T-helper 2 cell treated with Interferon-gamma antibody and Interleukin-4, amounts not matched to agents 5 μg/mL and 100 μg/mL, for 36 hours (primary cell): ENCODE measurements around the gene SPATA2L.
A peak's percentile ranks its signal among the peaks of the same experiment; 100 is the strongest.

Source experiments
- DNase-seq: peaks from one replicate; pipeline ENCODE4 v3.0.0; 2021; ENCODE audit warnings: low spot score
- H3K27ac Mint-ChIP-seq: one replicate; pipeline ENCODE4 v1.8.0; 2021; ENCODE audit warnings: mild to moderate bottlenecking, mixed read lengths
- H3K27me3 Mint-ChIP-seq: one replicate; pipeline ENCODE4 v1.8.0; 2021; ENCODE audit warnings: low read depth, mixed read lengths
- H3K36me3 Mint-ChIP-seq: one replicate; pipeline ENCODE4 v1.8.0; 2021; ENCODE audit warnings: low read depth, mixed read lengths
- H3K4me1 Mint-ChIP-seq: one replicate; pipeline ENCODE4 v1.8.0; 2021; ENCODE audit warnings: low read depth, mixed read lengths
- H3K4me3 Mint-ChIP-seq: one replicate; pipeline ENCODE4 v1.8.0; 2022; ENCODE audit warnings: mild to moderate bottlenecking, moderate library complexity, mixed read lengths
- H3K9me3 Mint-ChIP-seq: one replicate; pipeline ENCODE4 v1.8.0; 2021; ENCODE audit warnings: mixed read lengths

SPATA2L gene

GRCh38 chr16:89733792-89734191 is 32.3 kb upstream of the SPATA2L start:
- H3K27me3 Mint-ChIP-seq, result no peaks in the 10 kb centered on the region
- H3K4me1 Mint-ChIP-seq, result peaks cover 19% of the 10 kb centered on the region
- peaks cover 87% of the 10 kb centered on the region for H3K36me3 Mint-ChIP-seq
- H3K9me3 Mint-ChIP-seq, result no peaks in the 10 kb centered on the region
- no peak for DNase-seq
- no peak overlapping the region for H3K4me3 Mint-ChIP-seq
- no peak overlapping the region for H3K27ac Mint-ChIP-seq

DNA sequence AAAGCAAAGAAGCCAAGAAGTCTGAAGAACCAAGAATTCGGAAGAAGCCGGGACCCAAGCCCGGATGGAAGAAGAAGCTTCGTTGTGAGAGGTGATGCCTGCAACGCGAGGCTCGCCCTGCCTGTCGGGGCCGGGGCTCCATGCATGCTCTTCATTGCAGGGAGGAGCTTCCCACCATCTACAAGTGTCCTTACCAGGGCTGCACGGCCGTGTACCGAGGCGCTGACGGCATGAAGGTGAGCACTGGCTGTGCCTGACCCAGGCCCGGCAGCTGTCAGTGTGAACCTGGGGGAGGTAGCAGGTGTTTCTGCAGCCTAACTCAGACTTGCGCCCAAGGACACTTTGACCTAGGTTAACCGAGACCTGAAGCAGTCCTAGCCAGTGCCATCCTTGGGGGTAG is 31.8 kb upstream of the SPATA2L start:
- no peak for DNase-seq
- Mint-ChIP-seq H3K4me3 (no peak overlapping the region), H3K36me3 (peaks cover 84% of the 10 kb centered on the region), H3K27ac (no peak overlapping the region), H3K27me3 (no peaks in the 10 kb centered on the region), H3K4me1 (peaks cover 19% of the 10 kb centered on the region), H3K9me3 (no peaks in the 10 kb centered on the region)

DNA sequence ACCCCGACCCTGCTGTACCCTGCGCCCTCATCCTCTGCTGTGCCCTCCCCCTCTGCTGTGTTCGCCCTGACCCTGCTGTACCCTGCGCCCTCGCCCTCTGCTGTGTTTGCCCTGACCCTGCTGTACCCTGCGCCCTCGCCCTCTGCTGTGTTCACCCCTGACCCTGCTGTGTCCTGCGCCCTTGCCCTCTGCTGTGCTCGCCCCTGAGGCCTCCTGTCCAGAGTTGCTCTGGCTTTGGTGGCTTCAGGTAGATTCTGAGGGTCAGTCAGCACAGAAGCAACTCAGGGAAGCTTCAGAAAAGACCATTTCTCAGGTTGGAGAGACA is 31.4 kb upstream of the SPATA2L start:
- H3K9me3 Mint-ChIP-seq, result no peaks in the 10 kb centered on the region
- peaks cover 18% of the 10 kb centered on the region for H3K4me1 Mint-ChIP-seq
- no peak for DNase-seq
- peaks cover 80% of the 10 kb centered on the region for H3K36me3 Mint-ChIP-seq
- no peaks in the 10 kb centered on the region for H3K27me3 Mint-ChIP-seq
- H3K4me3 Mint-ChIP-seq, result no peak overlapping the region
- peak overlapping the region; percentile 41 for H3K27ac Mint-ChIP-seq

DNA sequence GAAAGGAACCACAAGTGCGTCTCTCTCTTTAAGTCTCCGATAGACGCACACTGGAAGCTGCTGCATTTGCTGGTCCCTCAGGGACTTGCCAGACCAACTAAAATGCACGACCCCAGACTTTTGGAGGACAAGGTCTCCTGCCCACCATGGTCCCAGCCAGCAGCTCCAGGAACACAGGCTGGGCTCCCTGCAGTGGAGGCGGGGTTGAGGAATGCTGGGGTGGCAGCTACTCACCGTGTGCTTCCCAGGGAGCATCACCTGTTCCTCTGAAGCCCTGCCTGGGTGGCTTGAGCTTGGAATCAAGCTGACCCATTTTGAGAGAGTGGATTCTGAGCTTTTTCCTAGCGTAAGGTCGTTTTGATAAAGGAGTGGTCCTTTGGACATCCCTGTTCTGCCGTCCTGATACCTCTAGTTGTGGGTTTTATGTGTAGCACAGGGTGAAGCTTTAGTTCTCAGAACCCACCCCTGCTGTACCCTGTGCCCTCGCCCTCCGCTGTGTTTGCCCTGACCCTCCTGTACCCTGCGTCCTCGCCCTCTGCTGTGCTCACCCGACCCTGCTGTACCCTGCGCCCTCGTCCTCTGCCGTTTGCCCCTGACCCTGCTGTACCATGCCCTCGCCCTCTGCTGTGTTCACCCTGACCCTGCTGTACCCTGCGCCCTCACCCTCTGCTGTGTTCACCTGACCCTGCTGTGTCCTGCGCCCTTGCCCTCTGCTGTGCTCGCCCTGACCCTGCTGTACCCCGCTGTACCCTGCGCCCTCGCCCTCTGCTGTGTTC is 30.8 kb upstream of the SPATA2L start:
- DNase-seq, result no peak
- no peaks in the 10 kb centered on the region for H3K9me3 Mint-ChIP-seq
- peak overlapping the region; percentile 52 for H3K27ac Mint-ChIP-seq
- peaks cover 13% of the 10 kb centered on the region for H3K4me1 Mint-ChIP-seq
- no peak overlapping the region for H3K4me3 Mint-ChIP-seq
- peaks cover 80% of the 10 kb centered on the region for H3K36me3 Mint-ChIP-seq
- H3K27me3 Mint-ChIP-seq, result no peaks in the 10 kb centered on the region

- Mint-ChIP-seq H3K36me3 (peaks cover 71% of the 10 kb centered on the region), H3K27ac (no peak overlapping the region), H3K4me1 (peaks cover 11% of the 10 kb centered on the region), H3K4me3 (no peak overlapping the region), H3K9me3 (no peaks in the 10 kb centered on the region), H3K27me3 (no peaks in the 10 kb centered on the region)
- DNase-seq, result no peak
Observed at GRCh38 chr16:89730610-89731234, 29.2 kb upstream of the SPATA2L start.

DNA sequence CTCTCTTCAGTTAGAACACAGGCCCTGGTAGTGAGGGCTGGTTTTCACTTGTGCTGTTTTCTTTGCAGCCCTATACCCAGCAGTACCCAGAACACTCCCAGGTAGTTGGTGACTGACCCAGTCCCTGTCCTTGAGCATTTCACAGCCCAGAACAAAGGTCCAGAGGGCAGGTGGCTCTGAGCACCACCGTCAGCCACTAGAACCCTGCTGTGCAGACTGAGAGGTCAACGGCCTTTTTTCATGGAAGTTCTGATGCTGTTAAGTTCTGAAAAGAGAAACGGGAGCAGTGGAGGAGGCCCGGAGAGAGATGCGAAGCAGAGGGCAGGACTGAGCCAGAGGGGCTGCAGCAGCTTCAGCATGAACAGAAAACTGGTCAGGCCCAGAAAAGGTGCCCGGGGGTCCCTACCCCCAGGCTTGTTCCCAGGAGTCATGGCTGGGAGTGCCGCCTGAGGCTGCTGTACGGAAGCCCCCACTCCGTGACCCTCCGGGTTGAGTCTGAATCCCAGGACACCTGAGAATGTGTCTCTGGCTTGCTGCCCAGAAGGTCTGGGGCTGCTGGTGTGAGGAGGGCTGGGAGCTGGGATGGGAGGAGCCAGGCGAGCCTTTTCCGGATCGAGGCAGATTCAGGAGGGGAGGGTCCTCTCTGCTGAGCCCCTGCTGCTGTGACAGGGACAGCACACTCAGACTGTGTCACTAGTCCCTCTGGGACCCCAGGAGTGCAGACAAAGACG is 28.5 kb upstream of the SPATA2L start:
- Mint-ChIP-seq H3K27me3 (no peaks in the 10 kb centered on the region), H3K9me3 (no peaks in the 10 kb centered on the region), H3K4me1 (peaks cover 11% of the 10 kb centered on the region), H3K36me3 (peaks cover 65% of the 10 kb centered on the region), H3K4me3 (no peak overlapping the region), H3K27ac (no peak overlapping the region)
- no peak for DNase-seq

- Mint-ChIP-seq H3K27me3 (no peaks in the 10 kb centered on the region), H3K9me3 (no peaks in the 10 kb centered on the region), H3K4me1 (peaks cover 9% of the 10 kb centered on the region), H3K27ac (no peak overlapping the region), H3K36me3 (peaks cover 62% of the 10 kb centered on the region), H3K4me3 (no peak overlapping the region)
- no peak for DNase-seq
Observed at GRCh38 chr16:89729293-89729692, 27.8 kb upstream of the SPATA2L start.

- Mint-ChIP-seq H3K27ac (no peak overlapping the region), H3K4me3 (no peak overlapping the region), H3K36me3 (peaks cover 59% of the 10 kb centered on the region), H3K4me1 (peaks cover 18% of the 10 kb centered on the region), H3K27me3 (no peaks in the 10 kb centered on the region), H3K9me3 (no peaks in the 10 kb centered on the region)
- no peak for DNase-seq
Observed at GRCh38 chr16:89727406-89728120, 26.1 kb upstream of the SPATA2L start.

DNA sequence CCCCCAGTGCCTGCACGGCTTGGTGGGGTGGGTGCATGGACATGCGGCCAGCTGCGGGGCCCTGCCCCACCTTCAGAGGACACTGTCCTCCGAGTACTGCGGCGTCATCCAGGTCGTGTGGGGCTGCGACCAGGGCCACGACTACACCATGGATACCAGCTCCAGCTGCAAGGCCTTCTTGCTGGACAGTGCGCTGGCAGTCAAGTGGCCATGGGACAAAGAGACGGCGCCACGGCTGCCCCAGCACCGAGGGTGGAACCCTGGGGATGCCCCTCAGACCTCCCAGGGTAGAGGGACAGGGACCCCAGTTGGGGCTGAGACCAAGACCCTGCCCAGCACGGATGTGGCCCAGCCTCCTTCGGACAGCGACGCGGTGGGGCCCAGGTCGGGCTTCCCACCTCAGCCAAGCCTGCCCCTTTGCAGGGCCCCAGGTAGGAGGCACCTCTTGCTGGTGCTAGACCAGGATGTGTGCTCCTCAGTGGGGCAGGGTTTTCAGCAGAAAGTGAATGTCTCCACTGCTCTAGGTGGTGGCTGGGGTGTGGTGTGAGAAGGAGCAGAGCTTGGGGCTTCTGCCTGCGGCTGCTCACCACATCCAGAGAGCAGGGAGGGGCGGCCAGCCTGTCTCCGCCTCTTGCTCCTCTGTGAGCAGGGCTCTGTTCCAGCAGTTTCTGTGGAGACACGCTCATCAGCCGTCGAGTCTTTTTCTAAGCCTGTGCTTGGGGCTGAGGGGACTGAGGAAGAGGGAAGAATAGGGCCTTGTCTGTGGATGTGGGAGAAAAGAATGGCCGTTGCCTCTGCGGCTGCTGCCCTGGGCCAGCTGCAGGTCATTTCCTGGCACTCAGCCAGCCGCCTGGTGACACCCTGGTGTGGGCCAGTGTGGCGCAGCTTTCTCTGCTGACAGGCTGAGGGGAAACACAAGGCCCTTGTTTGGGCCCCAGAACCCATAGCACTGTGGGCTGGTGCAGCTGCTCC is 22.1 kb upstream of the SPATA2L start:
- H3K4me3 Mint-ChIP-seq, result peak overlapping the region; percentile 94
- H3K27me3 Mint-ChIP-seq, result no peaks in the 10 kb centered on the region
- H3K4me1 Mint-ChIP-seq, result peaks cover 29% of the 10 kb centered on the region
- peak overlapping the region; percentile 98 for H3K27ac Mint-ChIP-seq
- peaks cover 32% of the 10 kb centered on the region for H3K36me3 Mint-ChIP-seq
- H3K9me3 Mint-ChIP-seq, result no peaks in the 10 kb centered on the region
- peak; percentile 69 for DNase-seq

DNA sequence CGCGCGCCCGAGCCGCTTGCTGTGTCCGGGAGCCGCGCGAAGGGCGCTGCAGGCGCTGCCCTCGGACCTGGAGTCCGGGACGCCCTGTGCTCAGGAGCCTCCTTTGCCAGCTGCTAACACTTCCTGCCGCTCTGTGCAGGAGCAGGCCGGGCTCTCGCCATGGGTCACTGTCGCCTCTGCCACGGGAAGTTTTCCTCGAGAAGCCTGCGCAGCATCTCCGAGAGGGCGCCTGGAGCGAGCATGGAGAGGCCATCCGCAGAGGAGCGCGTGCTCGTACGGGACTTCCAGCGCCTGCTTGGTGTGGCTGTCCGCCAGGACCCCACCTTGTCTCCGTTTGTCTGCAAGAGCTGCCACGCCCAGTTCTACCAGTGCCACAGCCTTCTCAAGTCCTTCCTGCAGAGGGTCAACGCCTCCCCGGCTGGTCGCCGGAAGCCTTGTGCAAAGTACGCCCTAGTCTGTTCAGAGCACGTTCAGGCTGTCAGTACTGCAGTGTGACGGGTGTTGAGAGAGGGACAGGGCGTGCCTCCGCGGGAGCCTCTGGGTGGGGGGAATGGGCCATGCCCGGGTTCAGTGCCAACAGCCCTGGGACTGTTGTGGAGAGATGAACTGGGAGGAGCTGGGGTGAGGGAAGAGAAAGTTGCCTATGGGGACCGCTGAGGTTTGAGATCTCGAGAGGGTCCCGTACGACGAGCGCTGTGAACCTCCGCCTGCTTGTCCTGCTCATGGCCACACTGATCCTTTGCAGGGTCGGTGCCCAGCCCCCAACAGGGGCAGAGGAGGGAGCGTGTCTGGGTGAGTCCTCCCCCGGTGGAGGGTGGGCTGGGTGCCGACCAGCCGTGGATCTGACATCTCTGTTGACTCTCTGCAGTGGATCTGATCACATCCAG is 21.1 kb upstream of the SPATA2L start:
- Mint-ChIP-seq H3K9me3 (no peaks in the 10 kb centered on the region), H3K4me3 (peak overlapping the region; percentile 94), H3K4me1 (peaks cover 29% of the 10 kb centered on the region), H3K36me3 (peaks cover 33% of the 10 kb centered on the region), H3K27me3 (no peaks in the 10 kb centered on the region), H3K27ac (peak overlapping the region; percentile 98)
- DNase-seq, result peak; percentile 67

DNA sequence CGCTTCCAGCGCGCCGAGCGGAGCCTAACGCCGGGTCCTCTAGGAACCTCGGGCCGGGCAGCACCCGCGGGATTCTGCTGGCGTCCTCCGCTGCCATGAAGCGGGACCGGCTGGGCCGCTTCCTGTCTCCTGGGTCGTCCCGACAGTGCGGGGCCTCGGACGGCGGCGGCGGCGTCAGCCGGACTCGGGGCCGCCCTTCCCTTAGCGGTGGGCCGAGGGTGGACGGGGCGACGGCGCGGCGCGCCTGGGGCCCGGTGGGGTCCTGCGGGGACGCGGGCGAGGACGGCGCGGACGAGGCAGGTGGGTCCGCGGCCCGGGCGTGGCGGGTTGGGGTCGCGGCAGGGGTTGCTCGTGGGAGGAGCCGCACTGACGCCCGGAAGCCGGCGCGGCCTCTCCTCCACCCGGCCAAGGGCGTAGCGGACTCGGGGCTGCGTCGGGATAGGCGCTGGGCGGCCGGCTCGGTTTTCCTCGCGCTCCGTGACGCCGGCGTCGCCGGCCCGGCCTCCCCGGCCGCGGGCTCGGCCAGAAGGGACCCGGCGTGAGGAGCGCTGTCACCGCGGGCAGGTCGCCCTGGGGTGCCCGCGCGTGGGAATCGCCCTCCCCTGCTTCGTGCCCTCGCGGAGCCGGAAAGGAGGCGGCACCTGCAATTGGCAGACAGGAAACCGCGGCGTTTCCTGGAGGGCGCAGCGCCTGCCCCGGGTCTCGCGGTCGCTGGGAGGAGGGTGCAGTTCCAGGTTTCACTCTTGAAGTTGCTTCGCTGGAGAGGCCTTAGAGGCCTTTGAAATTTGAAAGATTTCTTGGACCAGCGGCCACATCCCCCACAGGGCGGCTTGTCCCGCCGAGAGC is 20.3 kb upstream of the SPATA2L start:
- H3K4me1 Mint-ChIP-seq, result peaks cover 23% of the 10 kb centered on the region
- DNase-seq, result peak; percentile 73
- peak overlapping the region; percentile 98 for H3K27ac Mint-ChIP-seq
- peak overlapping the region; percentile 94 for H3K4me3 Mint-ChIP-seq
- peaks cover 29% of the 10 kb centered on the region for H3K36me3 Mint-ChIP-seq
- H3K27me3 Mint-ChIP-seq, result no peaks in the 10 kb centered on the region
- no peaks in the 10 kb centered on the region for H3K9me3 Mint-ChIP-seq
